Natural killer cell (primary cell): Measurements from ENCODE around the gene QSOX1. TPM values are rescaled to one million over a fixed set of nuclear protein-coding genes. Genes with fewer than 3 reads are reported as not detected.
A peak's percentile ranks its signal among the peaks of the same experiment; 100 is the strongest.

ENCODE experiments used
- ATAC-seq, 3 donors: fragments of 150-1000 bp in 2 of 3; fragments of 200-7000 bp in 1 of 3; cut with Tn5 transposase; 1 replicate in 1 of 3; 2 replicates in 2 of 3; pipeline ENCODE4 v1.10.0; 2021; ENCODE audit warnings: mild to moderate bottlenecking in 2 of 3, moderate library complexity in 2 of 3
- DNase-seq, 2 donors: peaks; one replicate each; pipeline versions ENCODE4 v3.0.0 to v3.0.0-alpha.2; 2013 to 2021; ENCODE audit warnings: mixed read lengths in 1 of 2
- H3K27ac ChIP-seq: one replicate; pipeline ENCODE4 v1.5.1; 2013; ENCODE audit warnings: mild to moderate bottlenecking, low read length
- H3K27me3 ChIP-seq: one replicate; pipeline ENCODE4 v1.6.1; 2013; ENCODE audit warnings: low read length; ENCODE audit not compliant: control insufficient read depth, insufficient read depth
- H3K36me3 ChIP-seq: one replicate; pipeline ENCODE4 v1.6.1; 2013; ENCODE audit warnings: low read length; ENCODE audit not compliant: control insufficient read depth, insufficient read depth
- H3K4me1 ChIP-seq: one replicate; pipeline ENCODE4 v1.6.1; 2013; ENCODE audit warnings: low read length; ENCODE audit not compliant: control insufficient read depth, insufficient read depth
- H3K4me3 ChIP-seq: one replicate; pipeline ENCODE4 v1.5.1; 2013; ENCODE audit warnings: low read length
- H3K9me3 ChIP-seq: one replicate; pipeline ENCODE4 v1.6.1; 2013; ENCODE audit warnings: low read length; ENCODE audit not compliant: control insufficient read depth, insufficient read depth
- H3K27ac Mint-ChIP-seq, 2 donors: one replicate each; pipeline ENCODE4 v1.8.0; 2022; ENCODE audit warnings: mild to moderate bottlenecking in 2 of 2, mixed read lengths in 2 of 2, moderate library complexity in 1 of 2
- H3K27me3 Mint-ChIP-seq, 2 donors: one replicate each; pipeline ENCODE4 v1.8.0; 2022; ENCODE audit warnings: low read depth in 2 of 2, mixed read lengths in 2 of 2
- H3K36me3 Mint-ChIP-seq: one replicate; pipeline ENCODE4 v1.8.0; 2022; ENCODE audit warnings: mixed read lengths
- H3K4me1 Mint-ChIP-seq, 2 donors: one replicate each; pipeline ENCODE4 v1.8.0; 2022; ENCODE audit warnings: mixed read lengths in 2 of 2
- H3K4me3 Mint-ChIP-seq: one replicate; pipeline ENCODE4 v1.8.0; 2022; ENCODE audit warnings: mild to moderate bottlenecking, moderate library complexity, mixed read lengths
- H3K9me3 Mint-ChIP-seq, 2 donors: one replicate each; pipeline ENCODE4 v1.8.0; 2022; ENCODE audit warnings: mixed read lengths in 2 of 2
- CTCF ChIP-seq: fragments of 200-600 bp; IDR thresholded peaks from one replicate; pipeline ENCODE4 v1.8.0; 2022; ENCODE audit warnings: antibody characterized with exemption
- WGBS: methylation state at CpG from one replicate; pipeline ENCODE4 v1.1.7; 2013; ENCODE audit warnings: missing lambda C conversion rate; ENCODE audit not compliant: insufficient coverage; 5-methylcytosine and 5-hydroxymethylcytosine counted together
- intact Hi-C: fragments of 100-400 bp; cut with micrococcal nuclease; formaldehyde crosslinking; loops from one replicate; pipeline ENCODE4 v1.14.2; 2022
- total RNA-seq, 4 donors: library from RNA; stranded (reverse); fragments of 120-200 nt in 1 of 4; gene quantifications; one replicate each; pipeline versions ENCODE4 v1.2.3 to v1.2.4, GENCODE V29; 2013 to 2022

The QSOX1 gene
- total RNA-seq, 3 donors from 2014 or later (not counting 1 experiment from before 2014, with no cell fraction given) = 31.0 to 42.7 (median 38.2) TPM

- DNase-seq (no peak), ATAC-seq (no peak)
- TF ChIP-seq CTCF = no peak
- Histone ChIP-seq H3K27me3 (no peaks in the 10 kb centered on the region), H3K4me1 (peaks cover 56% of the 10 kb centered on the region), H3K27ac (no peak overlapping the region), H3K9me3 (no peaks in the 10 kb centered on the region), H3K36me3 (peaks cover 4% of the 10 kb centered on the region), H3K4me3 (no peak overlapping the region)
- Mint-ChIP-seq H3K4me1 (peaks cover 47 to 57% of the 10 kb centered on the region in 2 donors), H3K4me3 (no peak overlapping the region), H3K9me3 (no peaks in the 10 kb centered on the region), H3K36me3 (no peaks in the 10 kb centered on the region), H3K27ac (peak overlapping the region in 1 of 2 donors; percentile 81), H3K27me3 (peaks cover 0 to 7% of the 10 kb centered on the region in 2 donors)
- intact Hi-C loops = loop anchor here (5.0 kb wide), 1 partner anchor 242 kb away; the partner anchor contains the start of gene CEP350
- 97% methylated on average over 14 of the region's 14 CpGs for WGBS
Observed at GRCh38 chr1:180194048-180194425, 39.4 kb downstream of the QSOX1 start.

DNA sequence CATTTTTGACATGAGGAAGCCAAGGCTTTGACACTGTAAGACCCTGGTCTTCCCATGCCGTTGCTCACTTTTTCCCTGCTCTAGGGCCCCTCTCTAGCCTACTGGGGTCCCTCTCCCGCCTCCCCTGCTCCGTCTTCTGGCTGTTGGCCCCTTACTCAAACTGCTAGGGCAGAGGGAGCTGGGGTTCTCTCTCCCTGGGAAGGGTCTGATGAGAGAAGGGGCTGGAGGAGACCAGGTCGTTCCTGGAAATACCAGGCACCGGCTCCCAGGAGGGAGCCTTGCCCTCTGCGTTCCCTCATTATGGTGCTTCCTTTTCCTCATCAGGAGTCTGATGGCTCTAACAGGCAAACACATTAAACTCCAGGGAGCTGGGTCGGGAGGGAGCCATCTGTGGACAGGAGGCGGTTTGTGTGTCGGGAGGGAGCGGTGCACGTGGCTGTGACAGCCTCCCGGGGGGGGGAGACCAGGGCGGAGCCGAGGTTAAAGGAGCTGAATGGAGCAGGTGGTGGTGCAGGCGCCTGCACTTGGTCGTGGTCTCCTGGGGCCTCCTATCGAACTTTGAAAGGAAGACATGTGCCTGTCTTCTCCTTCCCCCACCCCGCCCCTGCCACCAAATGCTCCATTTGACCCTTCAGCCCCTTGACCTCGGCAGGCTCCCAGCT, 40.0 kb downstream of the QSOX1 start:
- WGBS = 83% methylated on average over 19 of the region's 19 CpGs
- no peaks in the 10 kb centered on the region for H3K36me3 Mint-ChIP-seq
- Histone ChIP-seq H3K4me3 (no peak overlapping the region), H3K4me1 (peaks cover 51% of the 10 kb centered on the region), H3K27ac (no peak overlapping the region), H3K27me3 (no peaks in the 10 kb centered on the region), H3K9me3 (no peaks in the 10 kb centered on the region), H3K36me3 (peaks cover 4% of the 10 kb centered on the region)
- ATAC-seq = no peak
- no peaks in the 10 kb centered on the region for H3K9me3 Mint-ChIP-seq
- peaks cover 0 to 3% of the 10 kb centered on the region in 2 donors for H3K27me3 Mint-ChIP-seq
- DNase-seq = no peak
- intact Hi-C loops = loop anchor here (5.0 kb wide), 1 partner anchor 242 kb away; the partner anchor contains the start of gene CEP350
- peak overlapping the region in 1 of 2 donors; percentile 31 for H3K27ac Mint-ChIP-seq
- no peak for TF ChIP-seq CTCF
- H3K4me1 Mint-ChIP-seq = peaks cover 43 to 52% of the 10 kb centered on the region in 2 donors
- no peak overlapping the region for H3K4me3 Mint-ChIP-seq

DNA sequence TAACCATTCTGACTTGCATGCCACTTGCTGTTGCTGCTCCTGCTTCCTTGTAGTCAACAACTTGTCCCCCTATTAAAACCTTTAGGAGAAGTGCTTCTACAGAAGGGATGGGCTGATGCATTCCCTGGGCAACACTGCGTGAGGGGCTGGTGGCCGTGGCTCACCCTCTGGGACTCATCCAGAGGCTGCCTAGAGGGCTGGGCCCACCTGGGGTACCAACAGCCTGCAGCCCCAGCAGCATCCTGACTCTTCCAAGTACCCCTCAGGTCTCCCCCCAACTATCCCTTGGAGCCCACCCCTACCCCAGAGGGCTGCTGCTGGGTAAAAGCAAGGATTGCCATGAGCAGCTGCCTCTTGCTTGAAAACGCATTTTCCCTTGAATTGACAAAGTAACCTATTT, 40.7 kb downstream of the QSOX1 start:
- H3K27me3 ChIP-seq = no peaks in the 10 kb centered on the region
- no peaks in the 10 kb centered on the region for H3K9me3 ChIP-seq
- H3K4me1 ChIP-seq = peaks cover 44% of the 10 kb centered on the region
- no peak for TF ChIP-seq CTCF
- no peak overlapping the region for H3K27ac ChIP-seq
- H3K27ac Mint-ChIP-seq = peak overlapping the region in 1 of 2 donors; percentile 31
- ATAC-seq (no peak), DNase-seq (no peak)
- WGBS = 95% methylated on average over 3 of the region's 3 CpGs
- H3K9me3 Mint-ChIP-seq = no peaks in the 10 kb centered on the region
- no peak overlapping the region for H3K4me3 ChIP-seq
- H3K4me3 Mint-ChIP-seq = no peak overlapping the region
- H3K36me3 Mint-ChIP-seq = no peaks in the 10 kb centered on the region
- intact Hi-C loops = no loop called here
- peaks cover 36 to 45% of the 10 kb centered on the region in 2 donors for H3K4me1 Mint-ChIP-seq
- H3K36me3 ChIP-seq = peaks cover 4% of the 10 kb centered on the region
- peaks cover 0 to 2% of the 10 kb centered on the region in 2 donors for H3K27me3 Mint-ChIP-seq
